Hepatocyte (in vitro differentiated cells): ENCODE results near the gene POLR3C. TPM values are rescaled to one million over a fixed set of nuclear protein-coding genes. Genes with fewer than 3 reads are reported as not detected.

Source experiments
- DNase-seq: peaks from one replicate; pipeline ENCODE4 v3.0.0-alpha.2; 2016; ENCODE audit warnings: low spot score
- H2AFZ ChIP-seq: fragments of 200-600 bp; sonication (generic); 2 replicates; pipeline ENCODE4 v1.6.0; 2016; ENCODE audit warnings: antibody characterized with exemption, mild to moderate bottlenecking
- H3K27ac ChIP-seq: fragments of 200-600 bp; sonication (generic); 2 replicates; pipeline ENCODE4 v1.5.1; 2016; ENCODE audit warnings: mild to moderate bottlenecking
- H3K27me3 ChIP-seq: fragments of 200-600 bp; sonication (generic); 2 replicates; pipeline ENCODE4 v1.6.1; 2016
- H3K36me3 ChIP-seq: fragments of 200-600 bp; sonication (generic); replicated peaks from 2 replicates; pipeline ENCODE4 v1.5.1; 2016; ENCODE audit warnings: low read depth; ENCODE audit not compliant: insufficient read depth
- H3K4me1 ChIP-seq: fragments of 200-600 bp; sonication (generic); 2 replicates; pipeline ENCODE4 v1.5.1; 2016; ENCODE audit warnings: mild to moderate bottlenecking, moderate library complexity; ENCODE audit not compliant: insufficient read depth
- H3K4me2 ChIP-seq: fragments of 200-600 bp; sonication (generic); 2 replicates; pipeline ENCODE4 v1.6.0; 2016
- H3K4me3 ChIP-seq: fragments of 200-600 bp; sonication (generic); 2 replicates; pipeline ENCODE4 v1.5.1; 2016; ENCODE audit warnings: mild to moderate bottlenecking
- H3K79me2 ChIP-seq: fragments of 200-600 bp; sonication (generic); 2 replicates; pipeline ENCODE4 v1.6.0; 2017; ENCODE audit warnings: mild to moderate bottlenecking
- H3K9me2 ChIP-seq: fragments of 200-600 bp; sonication (generic); replicated peaks from 2 replicates; pipeline ENCODE4 v1.6.0; 2017; ENCODE audit warnings: mild to moderate bottlenecking; ENCODE audit not compliant: insufficient read depth
- H3K9me3 ChIP-seq: fragments of 200-600 bp; sonication (generic); 2 replicates; pipeline ENCODE4 v1.5.1; 2016; ENCODE audit warnings: low read depth, mild to moderate bottlenecking
- H4K20me1 ChIP-seq: fragments of 200-600 bp; sonication (generic); 2 replicates; pipeline ENCODE4 v1.6.0; 2016; ENCODE audit warnings: mild to moderate bottlenecking; ENCODE audit not compliant: insufficient read depth, poor library complexity, severe bottlenecking
- CTCF ChIP-seq: fragments of 200-600 bp; sonication (generic); IDR thresholded peaks from 2 replicates; pipeline ENCODE4 v1.5.1; 2016; ENCODE audit warnings: antibody characterized with exemption, mild to moderate bottlenecking; ENCODE audit not compliant: poor library complexity
- EZH2 ChIP-seq: fragments of 200-600 bp; sonication (generic); IDR thresholded peaks from 2 replicates; pipeline ENCODE4 v1.6.1; 2016; ENCODE audit warnings: antibody characterized with exemption, mild to moderate bottlenecking, borderline replicate concordance
- EZH2phosphoT487 ChIP-seq: fragments of 200-600 bp; sonication (generic); IDR thresholded peaks from one replicate; pipeline ENCODE4 v1.6.1; 2018; ENCODE audit warnings: antibody characterized with exemption, mild to moderate bottlenecking, low read depth, moderate library complexity; ENCODE audit not compliant: unreplicated experiment, severe bottlenecking
- WGBS: methylation state at CpG from one replicate; pipeline ENCODE4 v1.1.6; 2016; ENCODE audit warnings: low lambda C conversion rate; ENCODE audit errors: missing lambda C conversion rate; 5-methylcytosine and 5-hydroxymethylcytosine counted together
- polyA plus RNA-seq: library from polyadenylated mRNA; unstranded; fragments of >200 nt; fragmentation: Nextera tagmentation; extraction: Ambion mirVana; gene quantifications from 2 replicates; pipeline ENCODE4 v1.2.1, GENCODE V29; 2016
- total RNA-seq: library from RNA; depleted of rRNA; stranded (reverse); fragments of >200 nt; gene quantifications from 2 replicates; pipeline ENCODE4 v1.2.3, GENCODE V29; 2014

POLR3C gene
- total and polyA plus RNA-seq, 2 experiments from 2014 or later = 19.6 to 20.9 TPM

DNA sequence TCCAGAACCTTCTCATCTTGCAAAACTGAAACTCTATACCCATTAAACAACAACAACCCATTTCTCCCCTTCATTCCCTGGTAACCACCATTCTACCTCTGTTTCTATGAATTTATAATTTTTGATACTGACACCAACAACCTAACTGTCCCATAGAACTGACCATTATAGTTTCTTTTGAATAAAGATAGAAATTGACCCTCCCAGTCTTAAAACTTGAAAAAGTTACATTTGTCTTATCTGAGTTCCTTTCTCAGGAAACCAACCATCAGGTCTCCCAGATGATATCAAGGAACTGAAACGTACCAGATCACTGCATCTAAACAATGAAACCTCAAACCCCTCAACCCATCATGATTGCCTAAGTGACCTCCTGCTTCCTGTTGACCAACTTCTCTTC, 27.2 kb upstream of the POLR3C start:
- Histone ChIP-seq H2AFZ (no peak overlapping the region), H3K79me2 (peaks cover 86% of the 10 kb centered on the region), H3K4me3 (no peak overlapping the region), H3K9me2 (no peaks in the 10 kb centered on the region), H3K4me1 (no peaks in the 10 kb centered on the region), H3K27ac (no peak overlapping the region), H3K27me3 (no peaks in the 10 kb centered on the region), H4K20me1 (peaks cover 3% of the 10 kb centered on the region), H3K9me3 (peaks cover 12% of the 10 kb centered on the region), H3K36me3 (no peaks in the 10 kb centered on the region), H3K4me2 (no peak overlapping the region)
- DNase-seq = no peak
- TF ChIP-seq CTCF = no peak
- no peak for TF ChIP-seq EZH2phosphoT487
- TF ChIP-seq EZH2 = no peak
- WGBS = 48% methylated on average over 1 of the region's 1 CpG

DNA sequence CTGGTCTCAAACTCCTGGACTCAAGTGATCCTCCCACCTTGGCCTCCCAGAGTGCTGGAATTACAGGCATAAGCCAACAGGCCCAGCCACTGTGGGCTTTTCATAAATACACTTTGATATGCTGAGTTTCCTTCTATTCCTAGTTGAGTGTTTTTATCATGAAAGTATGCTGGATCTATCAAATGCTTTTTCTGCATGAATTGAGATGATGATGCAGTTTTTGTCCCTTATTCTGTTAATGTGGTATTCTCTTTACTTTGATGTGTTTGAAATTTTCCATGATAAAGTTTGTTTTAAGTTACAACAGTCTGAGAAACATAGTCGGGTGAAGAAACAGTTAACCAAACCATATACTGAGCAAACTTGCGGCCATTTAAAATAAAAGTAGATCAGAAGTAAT, 24.2 kb upstream of the POLR3C start:
- no peak overlapping the region for H3K4me3 ChIP-seq
- no peaks in the 10 kb centered on the region for H3K27me3 ChIP-seq
- H4K20me1 ChIP-seq = peaks cover 3% of the 10 kb centered on the region
- no peaks in the 10 kb centered on the region for H3K36me3 ChIP-seq
- H3K27ac ChIP-seq = no peak overlapping the region
- no peak overlapping the region for H3K4me2 ChIP-seq
- H3K9me3 ChIP-seq = peaks cover 12% of the 10 kb centered on the region
- H2AFZ ChIP-seq = no peak overlapping the region
- WGBS = 86% methylated on average over 2 of the region's 2 CpGs
- no peaks in the 10 kb centered on the region for H3K4me1 ChIP-seq
- TF ChIP-seq EZH2 (no peak), EZH2phosphoT487 (no peak), CTCF (no peak)
- DNase-seq = no peak
- peaks cover 96% of the 10 kb centered on the region for H3K79me2 ChIP-seq
- H3K9me2 ChIP-seq = no peaks in the 10 kb centered on the region

GRCh38 chr1:145804235-145805045, 19.6 kb upstream of the POLR3C start:
- DNase-seq = no peak
- Histone ChIP-seq H3K4me3 (no peak overlapping the region), H3K79me2 (peaks cover 96% of the 10 kb centered on the region), H3K27me3 (no peaks in the 10 kb centered on the region), H3K9me3 (no peaks in the 10 kb centered on the region), H2AFZ (no peak overlapping the region), H4K20me1 (no peaks in the 10 kb centered on the region), H3K4me1 (no peaks in the 10 kb centered on the region), H3K9me2 (no peaks in the 10 kb centered on the region), H3K36me3 (no peaks in the 10 kb centered on the region), H3K27ac (no peak overlapping the region), H3K4me2 (no peak overlapping the region)
- TF ChIP-seq CTCF (no peak), EZH2phosphoT487 (no peak), EZH2 (no peak)
- WGBS = 90% methylated on average over 3 of the region's 3 CpGs
